Activated naive CD4-positive, alpha-beta T cell treated with anti-CD3 and anti-CD28 coated beads, Interleukin-2, amount 50 U/mL, for 72 hours (primary cell): ENCODE data around the gene NOD2. TPM values are rescaled to one million over a fixed set of nuclear protein-coding genes. Genes with fewer than 3 reads are reported as not detected.

Source experiments
- ATAC-seq, 2 donors: fragments of 150-1000 bp; cut with Tn5 transposase; 2 replicates each; pipeline ENCODE4 v1.10.0; 2021; ENCODE audit warnings: mild to moderate bottlenecking in 2 of 2, moderate library complexity in 2 of 2
- DNase-seq, 2 donors: peaks; one replicate each; pipeline ENCODE4 v3.0.0; 2021 to 2022; ENCODE audit warnings: low spot score in 2 of 2
- H3K27ac Mint-ChIP-seq, 2 donors: one replicate each; pipeline ENCODE4 v1.8.0; 2022; ENCODE audit warnings: mild to moderate bottlenecking in 2 of 2, mixed read lengths in 2 of 2
- H3K36me3 Mint-ChIP-seq, 2 donors: one replicate each; pipeline ENCODE4 v1.8.0; 2022; ENCODE audit warnings: mixed read lengths in 2 of 2
- H3K9me3 Mint-ChIP-seq, 2 donors: one replicate each; pipeline ENCODE4 v1.8.0; 2022; ENCODE audit warnings: mixed read lengths in 2 of 2
- total RNA-seq, 2 donors: library from RNA; stranded (reverse); gene quantifications; one replicate each; pipeline ENCODE4 v1.2.3, GENCODE V29; 2022

The NOD2 gene
- total RNA-seq, 2 donors from 2014 or later = 0.59 to 5.1 TPM

DNA sequence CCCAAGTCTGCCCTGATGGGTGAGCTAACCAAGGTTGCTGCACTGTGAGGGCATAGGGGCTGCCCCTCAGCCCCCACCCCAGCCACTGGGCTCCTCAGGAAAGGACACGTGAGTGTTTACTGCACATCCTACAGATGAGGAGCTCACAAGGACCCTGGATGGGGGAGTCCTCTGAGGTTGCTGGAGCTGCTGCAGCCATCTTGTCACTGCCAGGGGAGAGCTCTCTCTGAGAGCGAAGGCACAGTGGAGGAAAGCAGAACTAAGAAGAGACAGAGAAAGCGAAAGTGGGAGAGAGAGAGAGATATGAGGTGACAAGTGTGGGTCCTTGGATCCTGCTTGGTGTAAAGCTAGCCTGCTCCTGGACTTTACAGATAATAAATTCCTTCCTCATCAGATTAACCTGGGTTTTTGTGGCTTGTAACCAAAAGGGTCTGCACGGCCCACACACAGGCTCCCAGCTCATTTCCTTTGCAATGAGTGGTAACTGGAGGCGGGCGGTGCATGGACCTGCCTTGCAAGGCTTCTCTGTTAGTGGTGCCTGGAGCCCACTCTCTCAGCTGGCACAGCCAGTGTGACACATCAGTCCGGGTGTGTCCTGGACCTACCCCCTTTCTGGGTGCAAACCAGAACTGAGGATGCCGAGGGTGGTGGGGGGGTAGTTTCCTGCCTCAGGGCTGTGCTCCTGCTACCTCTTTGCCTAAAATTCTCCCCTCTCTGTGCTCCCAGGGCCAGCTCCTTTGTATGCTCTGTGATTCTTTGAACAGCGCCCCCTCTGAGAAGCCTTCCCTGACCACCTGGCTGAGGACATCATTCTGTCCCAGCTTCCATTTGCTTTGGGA lies 26.5 kb upstream of the NOD2 start:
- peak; percentile 75 to 82 for ATAC-seq
- H3K9me3 Mint-ChIP-seq = peaks cover 5 to 7% of the 10 kb centered on the region in 2 donors
- H3K27ac Mint-ChIP-seq = peak overlapping the region; percentile 85 to 96
- DNase-seq = peak in 1 of 2 donors; percentile 41
- peaks cover 15% of the 10 kb centered on the region in 2 donors for H3K36me3 Mint-ChIP-seq

DNA sequence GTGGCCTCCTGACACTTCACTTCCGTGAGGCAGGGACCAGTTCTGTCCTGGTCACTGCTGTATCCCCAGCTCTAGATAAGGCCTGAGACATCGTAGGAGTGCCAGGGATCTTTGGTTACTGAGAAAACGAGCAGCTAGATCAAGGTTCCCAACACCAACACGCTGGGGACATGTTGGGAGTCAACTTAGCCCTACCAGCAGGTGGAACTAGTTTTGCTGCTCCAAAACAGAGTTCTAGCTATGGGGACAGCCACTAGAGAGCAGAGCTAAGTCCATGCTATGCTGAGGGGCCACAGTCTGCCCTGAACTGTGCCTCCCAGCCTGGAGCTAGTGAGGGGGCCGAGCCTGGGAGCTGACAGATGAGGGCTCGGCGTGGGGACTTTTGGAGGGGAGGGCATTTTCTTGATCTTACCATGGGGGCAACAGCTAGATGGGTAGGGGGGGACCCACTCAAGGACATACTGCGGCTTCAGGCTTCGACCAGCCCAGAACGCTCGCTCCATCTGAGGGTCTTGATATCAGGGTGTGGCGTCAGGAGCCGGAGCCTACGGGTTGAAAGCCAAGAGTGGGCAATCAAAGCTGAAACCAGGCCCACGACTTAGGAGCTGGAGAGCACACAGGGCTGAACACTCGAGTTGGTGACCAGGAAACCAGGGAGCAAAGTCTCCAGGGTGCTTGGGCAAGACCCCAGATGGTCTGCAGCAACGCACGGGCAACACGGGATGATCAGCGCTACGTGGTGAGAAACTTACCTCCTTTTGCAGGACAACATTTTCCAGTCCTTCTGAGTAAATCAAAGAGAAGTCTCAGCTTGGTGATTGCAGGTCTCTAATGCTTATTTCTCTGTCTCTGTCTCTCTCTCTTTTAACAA lies 25.7 kb upstream of the NOD2 start:
- H3K27ac Mint-ChIP-seq = peak overlapping the region; percentile 85 to 96
- no peak for DNase-seq
- H3K9me3 Mint-ChIP-seq = peaks cover 13 to 14% of the 10 kb centered on the region in 2 donors
- peak in 1 of 2 donors; percentile 5 for ATAC-seq
- peaks cover 23 to 24% of the 10 kb centered on the region in 2 donors for H3K36me3 Mint-ChIP-seq

DNA sequence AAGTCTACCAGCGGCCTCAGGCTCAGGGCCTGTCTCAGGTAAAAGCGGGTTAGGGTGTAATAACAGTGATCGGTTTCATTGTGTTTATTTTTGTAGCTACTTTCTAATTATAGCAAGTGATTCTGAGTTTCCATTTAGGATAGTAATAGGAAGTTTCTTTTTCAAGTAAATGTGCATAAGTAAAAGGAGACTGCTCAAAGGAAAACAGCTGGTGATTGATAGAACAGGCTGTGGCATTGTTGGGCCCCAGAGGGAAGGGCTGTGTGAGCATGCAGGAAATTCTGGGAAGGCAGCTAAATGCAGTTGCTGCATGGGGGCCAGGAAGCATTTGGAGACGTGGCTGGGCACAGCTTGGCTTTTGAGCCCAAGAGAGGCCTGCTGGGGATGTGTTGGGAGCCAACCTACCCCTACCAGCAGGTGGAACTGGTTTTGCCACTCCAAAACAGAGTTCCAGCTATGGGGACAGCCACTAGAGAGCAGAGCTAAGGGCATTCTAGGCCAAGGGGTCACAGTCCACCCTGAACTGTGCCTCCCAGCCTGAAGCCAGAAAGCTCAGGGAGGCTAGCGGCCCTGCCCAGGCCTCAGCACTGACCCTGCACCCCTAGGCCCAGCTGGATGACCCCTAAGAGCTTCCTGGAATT lies 24.9 kb upstream of the NOD2 start:
- Mint-ChIP-seq H3K27ac (peak overlapping the region; percentile 77 to 85), H3K36me3 (peaks cover 29 to 31% of the 10 kb centered on the region in 2 donors)

DNA sequence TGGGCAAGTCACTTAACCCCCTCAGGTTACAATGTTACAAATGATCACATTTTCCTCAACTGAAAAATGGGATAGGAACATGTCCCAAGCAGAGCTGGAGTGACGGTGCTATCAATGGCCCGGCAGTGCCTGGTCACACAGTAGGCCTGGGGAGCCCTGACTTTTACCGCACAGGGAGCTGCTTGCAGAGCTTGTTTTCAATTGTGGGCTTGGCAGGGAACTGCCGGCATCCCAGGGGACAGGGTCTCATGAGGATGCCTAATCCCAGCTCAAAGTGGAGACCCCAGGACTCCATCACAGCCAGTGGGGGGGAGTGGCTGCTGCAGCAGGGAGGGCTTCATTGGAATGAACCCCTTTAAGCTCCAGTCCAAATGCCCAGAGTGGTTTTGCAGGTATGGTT lies 23.7 kb upstream of the NOD2 start:
- Mint-ChIP-seq H3K27ac (peak overlapping the region in 1 of 2 donors; percentile 29), H3K36me3 (peaks cover 37 to 44% of the 10 kb centered on the region in 2 donors), H3K9me3 (peaks cover 18 to 21% of the 10 kb centered on the region in 2 donors)
- DNase-seq = no peak
- no peak for ATAC-seq

More for the DNA sequence above, 24.9 kb upstream of the NOD2 start:
- peaks cover 17 to 18% of the 10 kb centered on the region in 2 donors for H3K9me3 Mint-ChIP-seq
- no peak for DNase-seq
- ATAC-seq = no peak

DNA sequence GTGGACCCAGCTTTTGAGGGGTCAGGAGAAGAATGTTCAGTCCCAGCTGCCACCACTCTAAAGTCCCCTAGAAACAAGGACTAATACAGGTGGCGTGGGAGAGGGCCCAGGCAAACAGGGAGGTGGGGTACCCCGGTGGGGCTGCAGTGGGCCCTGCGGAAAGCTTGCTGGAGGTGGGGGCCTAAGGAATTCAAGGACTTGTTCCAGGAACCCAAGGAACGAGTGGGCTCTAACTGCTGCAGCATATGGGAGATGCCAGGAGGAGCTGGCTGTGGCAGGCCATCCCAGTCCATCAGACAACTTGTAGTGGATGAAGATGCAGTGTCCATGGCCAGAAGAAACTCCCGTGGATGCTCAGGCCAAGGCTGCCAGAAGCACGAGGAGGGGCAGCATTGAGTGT lies 22.9 kb upstream of the NOD2 start:
- no peak for DNase-seq
- Mint-ChIP-seq H3K9me3 (peaks cover 18 to 21% of the 10 kb centered on the region in 2 donors), H3K27ac (no peak overlapping the region), H3K36me3 (peaks cover 41 to 50% of the 10 kb centered on the region in 2 donors)
- ATAC-seq = no peak

DNA sequence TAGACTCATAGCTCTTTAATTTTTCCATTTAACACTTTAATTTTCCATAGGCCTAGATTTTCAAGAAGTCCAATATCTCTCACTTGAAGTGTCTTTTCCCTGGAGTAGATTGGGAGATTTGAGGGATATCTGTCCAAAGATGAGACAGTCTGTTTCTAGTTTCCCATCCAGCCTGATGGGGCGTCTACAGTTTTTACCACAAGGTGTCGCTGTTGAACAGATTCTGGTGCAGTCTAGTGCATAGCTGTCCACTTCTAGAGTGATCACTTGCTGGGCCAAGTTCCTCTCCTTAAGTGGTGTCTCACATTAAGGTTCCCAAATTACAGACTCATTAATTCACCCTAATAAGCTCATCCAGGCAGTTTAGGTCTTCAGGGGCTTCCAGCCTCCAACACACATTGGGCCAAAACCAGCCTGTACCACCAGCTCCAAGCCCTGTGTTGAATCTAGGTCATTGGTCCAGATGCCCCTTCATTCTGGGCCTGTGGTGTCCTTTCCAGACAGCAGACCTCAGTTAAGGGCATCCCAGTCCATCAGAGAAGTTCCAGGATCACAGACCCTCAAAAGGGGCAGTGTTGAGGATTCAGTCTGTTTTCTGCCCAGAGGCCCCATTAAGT lies 21.7 kb upstream of the NOD2 start:
- peak in 1 of 2 donors; percentile 39 for ATAC-seq
- Mint-ChIP-seq H3K27ac (peak overlapping the region; percentile 53 to 93), H3K36me3 (peaks cover 48 to 62% of the 10 kb centered on the region in 2 donors)

DNA sequence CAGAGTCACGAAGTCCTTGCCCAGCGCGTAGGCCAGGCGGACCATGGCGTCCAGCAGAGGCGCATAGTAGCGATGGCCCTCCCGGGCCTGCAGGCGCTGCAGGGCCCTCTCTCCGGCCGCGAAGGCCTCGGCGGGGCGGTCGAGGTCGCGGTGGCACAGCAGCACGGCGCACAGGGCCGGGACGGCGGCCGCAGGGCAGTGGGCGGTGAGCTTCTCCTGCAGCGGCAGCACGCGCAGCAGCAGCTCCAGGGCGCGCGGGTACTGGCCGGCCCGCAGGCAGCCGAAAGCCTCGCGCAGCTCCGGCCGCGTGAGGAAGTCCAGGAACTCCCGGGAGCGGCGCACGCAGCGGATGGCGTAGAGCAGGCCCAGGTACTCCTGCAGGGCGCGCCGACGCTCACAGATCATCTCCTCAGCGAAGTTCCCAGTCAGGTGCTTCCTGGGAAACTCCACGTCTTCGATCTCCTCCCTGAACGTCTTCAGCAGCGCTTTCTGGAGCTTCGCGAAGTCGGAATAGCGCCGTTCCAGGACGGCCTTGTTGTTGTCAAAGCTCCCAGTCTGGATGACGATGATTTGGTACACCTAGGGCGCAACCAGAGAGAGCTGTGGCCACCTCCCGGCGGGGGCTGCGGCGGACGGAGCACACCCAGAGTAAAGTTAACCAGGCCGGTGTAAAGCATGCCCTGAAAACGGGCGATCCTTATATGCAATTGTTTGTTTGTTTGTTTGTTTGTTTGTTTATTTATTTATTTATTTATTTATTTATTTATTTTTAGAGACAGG lies 19.7 kb upstream of the NOD2 start:
- DNase-seq (no peak), ATAC-seq (no peak)
- Mint-ChIP-seq H3K27ac (peak overlapping the region; percentile 53 to 55), H3K9me3 (peaks cover 18 to 21% of the 10 kb centered on the region in 2 donors), H3K36me3 (peaks cover 62 to 82% of the 10 kb centered on the region in 2 donors)

More for the DNA sequence above, 21.7 kb upstream of the NOD2 start:
- peaks cover 18 to 21% of the 10 kb centered on the region in 2 donors for H3K9me3 Mint-ChIP-seq
- peak in 1 of 2 donors; percentile 79 for DNase-seq

DNA sequence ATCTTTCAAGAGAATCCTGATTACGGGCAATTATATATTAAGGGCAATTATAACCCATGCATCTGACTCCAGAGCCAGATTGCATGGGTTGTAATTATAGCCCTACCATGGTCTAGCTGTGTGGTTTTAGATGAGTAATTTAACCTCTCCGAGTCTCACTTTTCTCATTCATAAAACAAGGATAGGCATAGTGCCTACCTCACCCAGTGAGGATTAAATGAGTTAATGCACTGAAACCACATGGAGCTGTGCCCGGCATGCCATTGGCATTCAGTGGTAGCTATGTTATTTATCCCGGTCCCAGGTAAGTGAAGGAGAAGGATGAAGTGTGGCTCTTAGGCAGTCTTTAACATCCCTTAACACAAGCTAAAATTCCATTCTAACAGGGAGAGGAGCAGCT lies 18.6 kb upstream of the NOD2 start:
- peaks cover 67 to 90% of the 10 kb centered on the region in 2 donors for H3K36me3 Mint-ChIP-seq
- H3K9me3 Mint-ChIP-seq = peaks cover 18 to 21% of the 10 kb centered on the region in 2 donors
- H3K27ac Mint-ChIP-seq = no peak overlapping the region
- ATAC-seq = peak in 1 of 2 donors; percentile 54
- DNase-seq = no peak

DNA sequence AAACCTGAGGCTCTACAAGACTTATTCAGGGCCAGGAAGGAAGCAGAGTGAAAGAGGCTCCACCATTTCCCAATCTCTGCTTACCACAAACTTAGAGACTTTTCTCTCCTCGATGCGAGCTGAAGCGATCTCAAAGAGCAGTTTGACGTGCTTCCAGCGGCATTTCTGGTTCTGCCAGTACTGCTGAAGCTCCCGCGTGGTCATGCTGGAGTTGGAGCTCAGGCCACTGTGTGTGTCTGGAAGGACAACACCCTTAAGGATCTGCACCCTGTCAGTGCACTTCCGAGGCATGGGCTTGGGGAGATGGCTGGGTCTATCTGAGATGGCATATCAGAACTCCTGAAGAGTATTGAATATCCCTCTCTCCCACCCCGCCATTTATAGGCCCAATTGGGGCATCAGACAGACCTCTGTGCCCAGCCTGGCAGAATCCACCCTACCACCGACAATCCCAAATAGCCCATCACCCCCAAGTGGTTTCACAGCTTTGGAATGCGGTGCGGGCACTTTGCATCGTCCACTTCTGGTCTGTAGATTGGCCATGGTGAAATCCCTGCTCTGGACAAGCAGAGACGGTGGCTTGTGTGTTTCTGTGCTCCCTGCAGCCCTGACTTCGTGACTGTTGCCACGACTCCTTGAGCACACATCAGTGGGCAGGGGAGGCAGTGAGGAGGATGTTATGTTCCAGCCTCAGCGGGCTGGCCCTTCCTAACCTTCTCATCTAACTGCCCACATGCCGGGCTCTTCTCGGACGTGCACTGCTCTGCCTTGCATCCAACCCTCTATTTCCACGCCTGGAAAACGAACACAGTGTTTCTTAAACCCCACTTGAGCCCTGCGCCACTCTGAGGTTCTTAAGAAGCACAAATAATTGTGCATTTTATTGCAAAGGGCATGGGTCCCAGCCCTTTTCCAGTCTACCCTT lies 17.5 kb upstream of the NOD2 start:
- ATAC-seq (no peak), DNase-seq (no peak)
- Mint-ChIP-seq H3K36me3 (peaks cover 61 to 91% of the 10 kb centered on the region in 2 donors), H3K27ac (peak overlapping the region in 1 of 2 donors; percentile 88), H3K9me3 (peaks cover 18 to 21% of the 10 kb centered on the region in 2 donors)

DNA sequence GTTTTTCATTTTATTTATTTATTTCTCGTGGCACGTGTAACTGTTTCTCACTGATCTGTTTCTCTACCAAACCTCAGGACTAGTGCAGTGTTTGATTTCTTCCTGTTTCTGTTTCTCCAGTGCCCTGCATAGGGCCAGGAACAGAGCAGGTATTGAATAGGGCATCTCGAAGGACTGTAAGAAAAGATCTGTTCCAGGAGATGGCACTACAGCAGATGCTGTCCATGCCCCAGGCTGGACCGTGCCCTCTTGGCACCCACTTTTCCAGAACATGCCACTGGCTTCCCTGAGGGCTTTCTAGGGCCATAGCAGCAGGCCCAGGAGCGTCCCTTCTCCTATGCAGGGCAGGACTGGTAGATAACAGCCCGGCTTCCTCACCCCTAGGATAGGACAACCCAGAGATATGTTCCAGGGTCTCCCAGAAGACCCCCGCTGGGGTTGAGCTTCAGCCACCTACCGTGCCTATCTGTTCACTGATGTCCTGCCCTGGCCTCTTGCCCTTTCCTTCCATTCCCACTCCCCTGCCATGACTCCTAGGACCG lies 16.7 kb upstream of the NOD2 start:
- ATAC-seq (no peak), DNase-seq (no peak)
- Mint-ChIP-seq H3K27ac (peak overlapping the region; percentile 31 to 63), H3K36me3 (peaks cover 55 to 83% of the 10 kb centered on the region in 2 donors), H3K9me3 (peaks cover 13 to 17% of the 10 kb centered on the region in 2 donors)

DNA sequence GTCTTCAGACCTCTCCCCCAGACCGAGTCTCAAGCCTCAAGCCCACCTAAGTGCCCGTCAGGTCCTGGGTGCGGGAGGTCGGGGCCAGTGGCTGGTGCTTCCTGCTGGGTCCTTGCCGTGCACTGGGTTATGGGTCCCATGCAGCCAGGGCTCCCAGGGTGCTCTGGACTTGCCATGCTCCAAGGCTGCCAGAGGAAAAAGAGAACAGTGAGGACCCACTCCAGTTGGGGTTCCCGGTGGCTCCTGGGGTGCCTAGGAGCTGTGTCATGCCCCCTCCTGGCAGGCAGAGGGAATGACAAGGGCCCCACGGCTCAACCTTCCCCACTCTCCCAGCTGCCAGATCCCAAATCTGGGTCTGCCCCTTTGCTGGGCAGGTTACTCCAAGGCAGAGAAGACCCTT lies 16.1 kb upstream of the NOD2 start:
- Mint-ChIP-seq H3K9me3 (peaks cover 8 to 11% of the 10 kb centered on the region in 2 donors), H3K27ac (peak overlapping the region in 1 of 2 donors; percentile 63), H3K36me3 (peaks cover 49 to 77% of the 10 kb centered on the region in 2 donors)
- ATAC-seq (no peak), DNase-seq (no peak)

DNA sequence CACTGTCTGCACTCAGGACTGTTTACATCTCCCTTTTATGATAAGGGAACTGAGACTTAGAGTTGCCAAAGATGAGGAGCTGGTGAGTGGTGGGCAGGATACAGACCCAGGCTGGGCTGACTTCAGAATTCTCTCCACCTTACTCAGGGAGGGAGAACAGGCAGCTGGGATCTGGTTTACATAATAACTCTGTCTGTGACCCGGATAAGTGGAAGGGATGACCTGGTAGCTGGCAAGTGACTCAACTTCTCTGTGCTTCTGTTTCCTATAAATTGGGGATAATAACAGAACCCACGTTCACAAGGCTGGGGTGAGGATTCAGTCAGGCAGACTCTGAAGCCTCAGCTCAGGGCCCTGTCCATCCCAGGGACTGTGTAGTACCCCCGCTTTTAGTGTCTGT lies 14.9 kb upstream of the NOD2 start:
- H3K36me3 Mint-ChIP-seq = peaks cover 40 to 65% of the 10 kb centered on the region in 2 donors
- DNase-seq (no peak), ATAC-seq (peak in 1 of 2 donors; percentile 6)
- H3K9me3 Mint-ChIP-seq = peaks cover 0 to 4% of the 10 kb centered on the region in 2 donors
- H3K27ac Mint-ChIP-seq = peak overlapping the region; percentile 93 to 95

DNA sequence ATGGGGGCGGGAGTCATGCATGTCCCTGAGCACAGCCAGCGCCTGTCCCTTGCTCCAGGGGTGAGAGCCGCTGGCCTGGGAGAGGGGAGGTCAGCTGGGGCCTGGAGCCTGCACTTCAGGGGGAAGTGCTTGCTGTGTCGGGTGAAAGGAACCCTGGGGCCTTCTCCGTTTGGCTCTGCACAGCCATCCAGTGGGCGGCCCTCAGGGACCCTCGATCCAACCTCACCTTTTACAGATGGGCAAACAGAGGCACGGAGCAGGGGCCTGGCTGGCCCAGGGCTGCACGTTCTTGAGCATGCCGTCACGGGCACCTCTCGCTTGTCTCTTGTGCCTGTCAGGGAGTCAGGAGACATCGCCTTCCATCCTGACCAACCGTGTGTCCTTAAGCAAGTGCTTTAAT lies 14.1 kb upstream of the NOD2 start:
- peaks cover 35 to 58% of the 10 kb centered on the region in 2 donors for H3K36me3 Mint-ChIP-seq
- no peak for ATAC-seq

More for the DNA sequence above, 14.1 kb upstream of the NOD2 start:
- Mint-ChIP-seq H3K9me3 (no peaks in the 10 kb centered on the region), H3K27ac (peak overlapping the region; percentile 95)
- DNase-seq = no peak
